Neuronal stem cell (in vitro differentiated cells): Measurements from ENCODE around the gene CAMK2B.

Experiments
- DNase-seq: peaks from one replicate; pipeline ENCODE4 v3.0.0-alpha.2; 2013; ENCODE audit warnings: low spot score
- H2AFZ ChIP-seq: one replicate; pipeline ENCODE4 v1.6.1; 2013; ENCODE audit warnings: mild to moderate bottlenecking, low read length, inconsistent platforms
- H2AK5ac ChIP-seq: 2 replicates; pipeline ENCODE4 v1.6.1; 2013; ENCODE audit warnings: low read depth, mild to moderate bottlenecking, inconsistent platforms, low read length, moderate library complexity, mixed read lengths
- H2BK120ac ChIP-seq: 2 replicates; pipeline ENCODE4 v1.6.1; 2013; ENCODE audit warnings: low read depth, mild to moderate bottlenecking, inconsistent platforms, low read length, moderate library complexity, mixed read lengths
- H2BK12ac ChIP-seq: one replicate; pipeline ENCODE4 v1.6.1; 2013; ENCODE audit warnings: low read length, inconsistent platforms
- H2BK15ac ChIP-seq: 2 replicates; pipeline ENCODE4 v1.6.1; 2013; ENCODE audit warnings: mild to moderate bottlenecking, low read length, inconsistent platforms, mixed read lengths
- H2BK5ac ChIP-seq: one replicate; pipeline ENCODE4 v1.6.1; 2013; ENCODE audit warnings: inconsistent platforms, mild to moderate bottlenecking, low read length, moderate library complexity
- H3K14ac ChIP-seq: one replicate; pipeline ENCODE4 v1.6.1; 2013; ENCODE audit warnings: low read length, inconsistent platforms
- H3K18ac ChIP-seq: 2 replicates; pipeline ENCODE4 v1.6.1; 2013; ENCODE audit warnings: low read length, inconsistent platforms
- H3K23ac ChIP-seq: 2 replicates; pipeline ENCODE4 v1.6.1; 2013; ENCODE audit warnings: low read depth, mild to moderate bottlenecking, mixed read lengths, low read length, inconsistent platforms; ENCODE audit not compliant: poor library complexity
- H3K27ac ChIP-seq: replicated peaks from 3 replicates; pipeline ENCODE4 v1.5.1; 2013; ENCODE audit warnings: low read length, inconsistent platforms
- H3K27me3 ChIP-seq, 3 experiments: 2 replicates each; pipeline ENCODE4 v1.6.1; 2013; ENCODE audit warnings: low read length in 3 of 3, mild to moderate bottlenecking in 2 of 3, inconsistent platforms in 1 of 3, low read depth in 1 of 3, mixed read lengths in 1 of 3, moderate library complexity in 1 of 3; ENCODE audit not compliant: control insufficient read depth in 3 of 3, insufficient read depth in 3 of 3
- H3K36me3 ChIP-seq, 2 donors: replicated peaks in 1 of 2; 2 replicates each; pipeline ENCODE4 v1.6.1; 2013; ENCODE audit warnings: low read length in 2 of 2; ENCODE audit not compliant: control insufficient read depth in 2 of 2, insufficient read depth in 2 of 2
- H3K4ac ChIP-seq: 2 replicates; pipeline ENCODE4 v1.6.1; 2013; ENCODE audit warnings: inconsistent platforms, mild to moderate bottlenecking, low read length, moderate library complexity
- H3K4me1 ChIP-seq, 2 donors: 1 replicate in 1 of 2; 2 replicates in 1 of 2; pipeline ENCODE4 v1.6.1; 2013; ENCODE audit warnings: low read length in 2 of 2, low read depth in 1 of 2; ENCODE audit not compliant: control insufficient read depth in 2 of 2, insufficient read depth in 1 of 2
- H3K4me2 ChIP-seq: one replicate; pipeline ENCODE4 v1.6.1; 2013; ENCODE audit warnings: mild to moderate bottlenecking, low read length, inconsistent platforms; ENCODE audit not compliant: insufficient read depth, poor library complexity, severe bottlenecking
- H3K4me3 ChIP-seq, 2 donors: 2 replicates each; pipeline ENCODE4 v1.5.1; 2013; ENCODE audit warnings: low read length in 2 of 2, mild to moderate bottlenecking in 2 of 2, inconsistent platforms in 1 of 2, moderate library complexity in 1 of 2
- H3K79me1 ChIP-seq: one replicate; pipeline ENCODE4 v1.6.1; 2013; ENCODE audit warnings: low read depth, mild to moderate bottlenecking, inconsistent platforms, low read length, moderate library complexity
- H3K9ac ChIP-seq: one replicate; pipeline ENCODE4 v1.6.1; 2013; ENCODE audit warnings: mild to moderate bottlenecking, low read depth, low read length, inconsistent platforms; ENCODE audit not compliant: poor library complexity
- H3K9me3 ChIP-seq, 2 donors: replicated peaks in 1 of 2; 2 replicates each; pipeline versions ENCODE3 to v1.6.1; 2013; ENCODE audit warnings: low read length in 2 of 2, mild to moderate bottlenecking in 2 of 2, inconsistent platforms in 1 of 2, low read depth in 1 of 2, mixed read lengths in 1 of 2, moderate library complexity in 1 of 2; ENCODE audit not compliant: control insufficient read depth in 2 of 2, insufficient read depth in 1 of 2
- H4K8ac ChIP-seq: one replicate; pipeline ENCODE4 v1.6.1; 2013; ENCODE audit warnings: low read depth, mild to moderate bottlenecking, inconsistent platforms, low read length, moderate library complexity
- H4K91ac ChIP-seq: one replicate; pipeline ENCODE4 v1.6.1; 2013; ENCODE audit warnings: low read length, low read depth, mild to moderate bottlenecking, inconsistent platforms; ENCODE audit not compliant: poor library complexity
- WGBS, 2 donors: extraction: QIAGEN DNeasy Blood & Tissue Kit; methylation state at CpG; one replicate each; pipeline ENCODE4 v1.1.7; 2013; ENCODE audit warnings: missing lambda C conversion rate in 2 of 2, mixed read lengths in 1 of 2; ENCODE audit not compliant: insufficient read length in 2 of 2, insufficient replicate concordance in 1 of 2; ENCODE audit errors: extremely low coverage in 2 of 2; 5-methylcytosine and 5-hydroxymethylcytosine counted together

The CAMK2B gene

DNA sequence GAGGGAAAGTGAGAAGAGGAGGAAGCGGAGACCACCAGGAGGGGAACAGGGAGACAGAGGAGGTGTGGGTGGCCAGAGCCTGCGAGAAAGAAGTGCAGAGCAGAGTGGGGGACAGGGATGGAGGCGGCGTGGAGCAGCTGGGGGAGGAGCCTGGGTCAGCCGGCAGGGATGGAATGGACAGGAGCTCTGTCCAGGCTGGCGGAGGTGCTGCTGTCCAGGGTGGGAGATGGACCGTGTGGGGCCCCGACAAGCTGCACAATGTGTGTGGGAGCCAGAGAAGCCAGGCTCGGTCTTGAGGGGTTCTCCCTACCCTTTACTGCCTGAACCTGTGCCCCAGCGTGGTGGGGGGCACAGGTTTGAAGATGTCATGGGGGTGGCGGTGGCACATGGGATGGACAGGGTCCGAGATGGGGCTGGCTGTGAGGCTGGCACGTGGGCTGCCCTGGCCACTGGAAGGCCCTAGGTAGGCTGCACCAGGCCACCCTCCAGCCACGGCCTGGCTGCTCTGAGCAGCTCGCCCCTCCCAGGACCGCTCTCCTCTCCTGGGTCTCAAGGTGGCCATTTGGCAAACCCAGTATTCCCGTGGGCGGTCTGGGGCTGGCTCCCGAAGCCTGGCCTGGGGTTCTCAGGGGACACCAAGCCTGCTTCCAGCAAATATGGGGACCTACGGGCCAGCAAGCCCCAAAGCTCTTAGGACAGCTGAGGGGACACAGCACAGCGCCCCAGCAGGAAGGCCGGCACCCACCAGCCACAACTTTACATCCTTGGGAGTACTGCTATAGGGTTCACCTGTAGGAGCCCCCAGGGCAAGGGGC, 92.3 kb downstream of the CAMK2B start:
- no peak overlapping the region for H2BK120ac ChIP-seq
- peak overlapping the region; percentile 55 for H3K23ac ChIP-seq
- H2AFZ ChIP-seq = no peak overlapping the region
- H3K4me1 ChIP-seq = peaks cover 4 to 5% of the 10 kb centered on the region in 2 donors
- no peak overlapping the region for H3K9ac ChIP-seq
- peaks cover 0 to 43% (median 0%) of the 10 kb centered on the region in 3 experiments for H3K27me3 ChIP-seq
- H2BK15ac ChIP-seq = peak overlapping the region; percentile 37
- no peak overlapping the region for H2BK12ac ChIP-seq
- no peak overlapping the region for H4K8ac ChIP-seq
- H3K14ac ChIP-seq = peak overlapping the region; percentile 82
- WGBS, 2 donors = no CpG with 5 or more reads among the region's 22 CpGs
- H2BK5ac ChIP-seq = no peak overlapping the region
- no peaks in the 10 kb centered on the region for H3K36me3 ChIP-seq
- no peak overlapping the region for H3K4ac ChIP-seq
- no peaks in the 10 kb centered on the region for H3K9me3 ChIP-seq
- peak overlapping the region; percentile 84 for H2AK5ac ChIP-seq
- H3K4me3 ChIP-seq = no peak overlapping the region
- H3K18ac ChIP-seq = no peak overlapping the region
- no peak overlapping the region for H4K91ac ChIP-seq
- H3K27ac ChIP-seq = no peak overlapping the region
- no peak overlapping the region for H3K4me2 ChIP-seq
- H3K79me1 ChIP-seq = peaks cover 2% of the 10 kb centered on the region
- no peak for DNase-seq

- WGBS, 2 donors = no CpG with 5 or more reads among the region's 13 CpGs
- Histone ChIP-seq H3K4ac (peak overlapping the region; percentile 53), H3K4me1 (peaks cover 4 to 5% of the 10 kb centered on the region in 2 donors), H2AK5ac (peak overlapping the region; percentile 63), H3K14ac (peak overlapping the region; percentile 82), H2AFZ (no peak overlapping the region), H2BK5ac (no peak overlapping the region), H3K9me3 (no peaks in the 10 kb centered on the region), H3K36me3 (no peaks in the 10 kb centered on the region), H3K4me2 (no peak overlapping the region), H3K27me3 (peaks cover 0 to 43% (median 0%) of the 10 kb centered on the region in 3 experiments), H3K4me3 (no peak overlapping the region), H3K9ac (peak overlapping the region; percentile 70), H3K27ac (no peak overlapping the region), H2BK15ac (peak overlapping the region; percentile 37), H3K79me1 (peaks cover 2% of the 10 kb centered on the region), H2BK120ac (no peak overlapping the region), H2BK12ac (peak overlapping the region; percentile 73), H3K23ac (peak overlapping the region; percentile 85), H4K91ac (no peak overlapping the region), H4K8ac (peak overlapping the region; percentile 65), H3K18ac (peak overlapping the region; percentile 76)
- no peak for DNase-seq
These were observed 93.0 kb downstream of the CAMK2B start for GRCh38 chr7:44232396-44232795.

- no CpG with 5 or more reads among the region's 12 CpGs for WGBS, 2 donors
- Histone ChIP-seq H3K4me1 (peaks cover 2 to 3% of the 10 kb centered on the region in 2 donors), H3K27me3 (peaks cover 0 to 36% (median 0%) of the 10 kb centered on the region in 3 experiments), H4K91ac (no peak overlapping the region), H3K18ac (peak overlapping the region; percentile 38), H2BK12ac (no peak overlapping the region), H3K27ac (no peak overlapping the region), H3K4ac (no peak overlapping the region), H4K8ac (no peak overlapping the region), H2AK5ac (peak overlapping the region; percentile 19), H3K79me1 (peaks cover 2% of the 10 kb centered on the region), H3K14ac (peak overlapping the region; percentile 89), H2BK5ac (peak overlapping the region; percentile 87), H3K36me3 (no peaks in the 10 kb centered on the region), H2BK120ac (no peak overlapping the region), H2BK15ac (peak overlapping the region; percentile 26), H3K9ac (no peak overlapping the region), H3K9me3 (no peaks in the 10 kb centered on the region), H2AFZ (no peak overlapping the region), H3K4me3 (no peak overlapping the region), H3K4me2 (no peak overlapping the region), H3K23ac (peak overlapping the region; percentile 85)
- no peak for DNase-seq
These were observed 94.3 kb downstream of the CAMK2B start for GRCh38 chr7:44231088-44231487.

DNA sequence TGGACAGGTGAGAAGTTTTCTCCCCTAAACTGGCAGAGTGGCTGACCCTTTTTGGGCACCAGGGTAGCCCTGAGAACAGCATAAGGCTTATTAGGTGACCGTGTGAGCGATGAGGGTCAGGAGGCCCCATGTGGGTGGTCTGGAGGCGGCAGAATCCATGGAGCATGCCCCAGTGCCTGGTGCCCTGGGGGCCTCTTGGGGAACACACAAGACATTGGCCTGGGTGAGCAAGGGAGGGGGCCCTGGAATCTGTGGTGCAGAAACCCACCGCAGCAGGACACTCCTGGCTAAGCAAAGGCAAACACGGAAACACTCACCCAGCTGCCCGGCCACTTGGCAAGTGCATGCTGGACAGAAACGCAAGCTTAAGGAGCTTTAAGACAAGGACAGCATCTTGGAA, 95.1 kb downstream of the CAMK2B start:
- Histone ChIP-seq H3K27me3 (peaks cover 0 to 42% (median 0%) of the 10 kb centered on the region in 3 experiments), H3K14ac (peak overlapping the region; percentile 8), H2BK120ac (no peak overlapping the region), H3K4ac (no peak overlapping the region), H2AK5ac (peak overlapping the region; percentile 39), H2BK5ac (no peak overlapping the region), H2AFZ (no peak overlapping the region), H3K36me3 (no peaks in the 10 kb centered on the region), H2BK12ac (no peak overlapping the region), H3K9me3 (no peaks in the 10 kb centered on the region), H4K91ac (no peak overlapping the region), H3K79me1 (peaks cover 2% of the 10 kb centered on the region), H3K4me3 (no peak overlapping the region), H2BK15ac (peak overlapping the region; percentile 85), H3K23ac (peak overlapping the region; percentile 80), H3K9ac (no peak overlapping the region), H4K8ac (no peak overlapping the region), H3K27ac (no peak overlapping the region), H3K18ac (peak overlapping the region; percentile 71), H3K4me1 (no peaks in the 10 kb centered on the region), H3K4me2 (no peak overlapping the region)
- DNase-seq = no peak
- no CpG with 5 or more reads among the region's 7 CpGs for WGBS, 2 donors
